Activated T-cell treated with anti-CD3 and anti-CD28 coated beads for 4 hours (primary cell): ENCODE measurements around the gene CMTM8.

Experiments
- DNase-seq: peaks from one replicate; pipeline ENCODE4 v3.0.0-alpha.2; 2020

The CMTM8 gene

DNA sequence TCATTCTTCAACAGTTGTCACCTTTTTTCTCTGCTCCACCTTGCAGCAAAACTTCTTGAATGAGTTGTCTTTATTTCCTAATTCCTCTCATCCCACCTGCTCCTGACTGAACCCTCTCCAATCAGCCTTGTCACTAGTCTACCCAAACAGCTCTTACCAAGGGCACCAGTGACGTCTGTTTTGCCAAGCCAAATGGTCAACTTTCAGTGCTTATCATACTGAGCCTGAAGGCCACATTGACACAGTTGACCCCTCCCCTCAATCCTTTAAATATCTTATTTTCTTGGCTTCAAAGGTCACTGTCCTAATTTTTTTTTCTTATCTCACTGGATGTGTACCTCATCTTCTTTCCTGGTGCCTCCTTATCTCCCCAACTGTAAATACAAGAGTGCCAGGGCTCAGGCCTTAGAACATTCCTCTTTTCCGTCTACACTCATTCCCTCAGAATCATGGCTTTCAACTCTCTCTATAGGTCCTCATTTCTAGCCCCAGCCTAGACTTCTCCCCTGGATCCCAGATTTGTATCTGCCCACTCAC, 43.2 kb downstream of the CMTM8 start:
- DNase-seq = no peak

DNA sequence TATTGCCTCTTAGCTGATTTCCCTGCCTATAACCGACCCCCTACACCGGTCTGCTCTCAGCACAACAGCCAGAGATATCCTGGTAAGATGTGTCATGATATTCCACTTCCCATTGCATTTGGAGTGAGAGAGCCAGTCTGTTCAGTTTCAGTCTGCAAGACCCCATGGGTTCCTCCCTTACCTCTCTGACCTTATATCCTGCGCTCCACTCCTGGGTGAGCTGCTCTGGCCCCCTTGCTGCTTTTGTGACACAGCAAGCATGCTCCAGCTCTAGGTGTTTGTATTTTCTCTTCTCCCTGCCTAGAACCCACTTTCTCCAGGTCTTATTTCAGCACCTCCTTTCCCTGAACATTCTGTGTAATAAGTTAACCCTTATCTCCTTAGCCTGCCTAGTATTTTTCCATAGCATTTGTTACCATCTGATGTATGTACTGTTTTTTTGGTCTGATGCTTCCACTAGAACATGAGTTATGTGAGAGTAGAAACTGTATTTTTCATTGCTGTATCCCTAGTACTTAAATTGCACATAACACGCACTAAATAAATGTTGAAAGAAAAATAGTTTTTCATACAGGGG, 44.2 kb downstream of the CMTM8 start:
- no peak for DNase-seq

DNA sequence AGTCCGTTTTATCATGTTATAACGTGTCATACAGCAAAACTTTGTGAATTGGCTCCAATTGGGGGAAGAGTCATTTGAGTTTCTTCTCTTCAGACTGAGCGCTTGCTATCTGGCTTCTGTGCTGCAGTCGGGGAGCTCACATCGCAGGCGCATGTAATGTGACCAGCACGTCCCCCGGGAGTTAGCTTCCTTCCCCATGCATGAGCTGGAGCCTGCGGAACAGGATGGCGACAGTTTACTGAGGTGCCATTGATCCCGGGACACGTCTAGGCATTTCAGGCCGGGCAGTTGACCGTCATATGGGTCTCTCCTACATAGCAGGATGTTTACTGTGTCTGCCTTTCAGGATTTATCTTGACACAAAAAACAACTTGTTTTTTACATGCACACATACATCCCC, 44.8 kb downstream of the CMTM8 start:
- DNase-seq = no peak

DNA sequence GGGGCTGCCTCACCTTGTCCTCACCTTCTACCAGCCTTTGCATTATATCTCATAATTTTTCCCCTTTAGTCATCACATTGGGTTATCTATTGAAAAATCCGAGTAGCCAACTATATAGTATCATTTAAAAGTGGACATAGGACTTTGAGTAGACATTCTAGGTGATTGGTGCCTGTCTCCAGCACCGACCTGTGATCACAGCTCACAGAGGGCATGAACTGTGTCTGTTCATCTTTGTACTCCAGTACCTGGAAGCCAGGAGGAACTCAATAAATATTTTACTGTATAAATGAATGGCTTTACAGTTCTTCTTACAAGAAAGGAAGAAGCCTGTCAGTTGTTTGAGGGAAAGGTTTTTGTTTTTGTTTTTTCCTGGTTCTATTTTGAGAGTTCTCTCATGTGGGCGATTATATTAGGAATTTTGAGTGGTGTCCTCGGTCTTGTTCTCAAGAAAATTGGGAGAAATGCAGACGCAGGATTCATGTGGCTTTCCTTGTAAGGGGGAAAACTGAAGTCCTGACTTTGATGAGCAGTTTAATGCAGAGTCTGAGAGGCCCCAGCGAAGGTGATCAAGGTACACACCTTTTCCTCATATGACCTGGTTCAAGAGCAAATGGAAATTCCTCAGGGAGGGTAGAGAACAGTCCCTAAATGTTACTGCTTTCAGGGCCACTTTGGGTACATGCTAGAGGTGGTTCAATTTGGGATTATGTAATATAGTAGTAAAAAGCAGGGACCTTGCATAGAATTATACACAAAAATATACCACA, 46.1 kb downstream of the CMTM8 start:
- DNase-seq = no peak

DNA sequence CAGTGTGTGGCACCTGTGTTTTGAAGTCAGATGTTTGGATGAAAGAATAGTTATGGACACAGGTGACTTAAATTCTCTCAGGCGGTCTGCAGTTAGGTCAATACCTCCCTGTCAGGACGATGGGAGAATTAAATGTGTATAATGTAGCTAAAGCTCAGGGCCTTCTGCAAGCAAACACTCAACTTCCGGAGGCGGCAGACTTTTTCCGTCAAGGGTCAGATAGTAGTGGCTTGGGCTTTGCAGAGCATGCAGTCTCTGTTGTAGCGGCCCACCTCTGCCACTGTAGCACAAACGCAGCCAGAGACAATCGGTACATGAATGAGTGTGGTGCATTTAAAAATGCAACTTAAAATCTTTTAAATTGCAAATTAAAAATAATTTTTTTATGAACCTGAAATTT, 47.4 kb downstream of the CMTM8 start:
- DNase-seq = no peak

DNA sequence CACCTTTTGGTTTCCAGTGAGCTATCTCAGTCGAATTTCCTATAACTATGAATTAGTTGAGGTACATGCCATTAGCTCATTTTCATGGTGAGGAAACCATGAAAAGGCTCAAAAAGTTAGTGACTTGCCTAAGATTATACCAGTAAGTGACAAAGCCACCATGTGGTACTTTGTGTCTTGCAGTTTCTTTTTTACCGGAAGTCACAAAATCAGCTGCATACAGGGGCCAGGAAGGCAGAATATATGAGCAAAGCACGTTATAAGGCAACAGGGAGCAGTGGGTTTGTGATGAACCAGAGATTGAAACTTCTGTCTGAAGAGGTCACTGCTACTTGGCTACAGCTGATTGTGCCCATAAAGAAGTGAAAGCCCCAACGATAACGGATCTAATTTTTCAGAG, 50.3 kb downstream of the CMTM8 start:
- no peak for DNase-seq

DNA sequence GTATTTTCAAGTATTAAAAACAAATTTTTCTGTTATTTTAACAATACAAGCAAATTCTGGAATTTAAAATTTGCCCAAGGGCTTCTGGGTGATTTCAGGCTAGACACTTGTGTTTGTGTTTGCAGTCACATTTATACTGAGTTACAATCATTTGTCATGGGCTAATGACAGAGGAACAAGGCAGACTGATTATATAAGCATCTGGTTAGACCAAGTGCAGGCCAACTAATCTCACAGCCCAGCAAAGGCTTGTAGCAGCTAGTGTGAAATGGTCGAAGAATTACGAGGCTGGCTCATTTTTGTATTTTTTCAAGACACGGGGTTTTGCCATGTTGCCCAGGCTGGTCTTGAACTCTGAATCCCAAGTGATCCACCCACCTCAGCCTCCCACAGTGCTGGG, 52.1 kb downstream of the CMTM8 start:
- DNase-seq = no peak

DNA sequence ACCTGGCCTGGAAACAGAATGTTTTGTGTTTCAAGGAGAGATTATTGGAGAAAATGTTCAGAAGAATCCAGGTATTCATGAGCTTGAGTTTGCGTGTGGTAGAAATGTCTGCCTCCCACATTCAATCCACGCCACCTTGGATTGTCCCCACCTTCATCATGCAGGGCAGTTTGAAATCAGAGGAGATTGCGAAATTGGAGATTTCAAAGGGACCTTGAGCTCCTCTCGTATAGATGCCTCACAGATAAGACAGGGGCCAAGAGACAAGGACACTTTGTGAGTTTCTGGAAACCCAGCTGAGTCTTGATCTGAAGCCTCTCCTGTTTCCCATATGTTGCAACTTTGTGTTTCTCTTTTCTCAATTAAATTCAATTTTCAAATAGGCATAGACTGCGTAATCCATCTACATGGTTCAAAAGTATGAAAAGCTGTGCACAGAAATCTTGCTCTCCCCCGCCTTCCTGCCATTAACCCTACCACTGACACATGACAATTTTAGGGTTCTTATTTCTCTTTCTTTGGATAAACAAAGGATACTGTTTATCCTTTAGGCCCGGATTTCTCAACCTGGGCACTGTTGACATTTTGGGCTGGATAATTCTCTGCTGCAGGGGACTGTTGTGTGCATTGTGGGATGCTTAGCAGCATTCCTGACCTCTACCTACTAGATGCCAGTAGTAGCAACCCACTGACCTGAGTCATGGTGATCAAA, 53.8 kb downstream of the CMTM8 start:
- no peak for DNase-seq

DNA sequence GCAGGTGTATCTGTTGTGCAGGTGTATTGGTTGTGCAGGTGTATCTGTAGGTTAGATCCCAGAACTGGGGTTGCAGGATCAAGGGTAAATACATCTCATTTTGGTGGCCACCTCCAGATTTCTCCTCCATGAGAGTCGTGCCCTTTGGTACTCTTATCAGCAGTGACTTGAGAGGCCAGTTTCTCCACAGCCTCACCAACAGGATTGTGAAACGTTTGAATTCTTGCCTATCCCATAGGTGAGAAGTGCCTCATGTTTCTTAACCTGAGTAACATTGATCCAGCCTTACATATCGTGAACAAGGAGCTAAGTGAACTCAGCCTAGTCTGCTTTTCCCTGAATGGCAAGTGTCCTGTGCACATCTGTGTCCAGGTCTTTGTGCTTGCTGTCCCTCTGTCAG, 55.4 kb downstream of the CMTM8 start:
- DNase-seq = no peak

DNA sequence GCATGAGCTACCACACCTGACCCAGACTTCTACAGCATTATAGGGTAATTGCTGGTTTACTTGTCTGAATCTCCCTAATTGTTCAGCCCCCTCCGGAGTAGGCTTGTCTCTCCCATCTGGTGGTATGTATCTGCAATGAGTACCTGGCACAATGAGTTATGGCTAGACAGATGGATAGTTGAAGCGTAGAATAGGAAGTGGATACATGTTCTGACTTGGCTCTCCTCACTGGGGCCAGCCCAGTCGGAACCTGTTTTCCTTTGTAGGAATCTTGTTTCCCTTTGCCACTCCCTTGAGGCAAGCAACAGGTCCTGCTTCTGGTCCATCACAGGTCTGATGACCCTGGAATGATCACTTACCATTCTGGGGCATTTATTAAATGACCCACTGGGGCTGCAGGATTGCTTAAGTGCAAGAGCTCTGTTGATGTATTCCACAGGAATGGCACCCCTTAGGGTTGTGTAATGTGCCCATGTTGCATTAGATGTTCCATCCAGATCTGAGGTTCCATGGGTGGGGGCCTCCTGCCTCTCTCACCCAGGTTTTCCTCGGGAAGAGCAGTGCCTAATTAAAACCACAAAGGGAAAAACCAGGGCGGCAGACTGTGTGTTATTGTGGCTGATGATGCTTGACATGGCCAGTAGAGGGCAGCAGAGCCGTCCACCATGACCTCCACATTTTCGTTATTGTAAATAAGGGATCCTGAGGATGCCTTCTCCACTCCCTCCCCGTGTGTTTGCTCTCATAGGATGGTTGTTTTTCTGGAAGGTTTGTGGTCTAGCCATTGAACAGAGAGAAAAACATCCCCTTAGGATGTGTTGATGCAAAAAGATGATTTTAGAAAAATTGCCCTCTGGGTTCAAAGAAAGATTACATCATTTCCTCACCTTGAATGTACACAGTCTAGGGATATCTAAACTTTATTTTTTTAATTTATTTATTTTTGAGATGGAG, 58.0 kb downstream of the CMTM8 start:
- DNase-seq = peak; percentile 37

DNA sequence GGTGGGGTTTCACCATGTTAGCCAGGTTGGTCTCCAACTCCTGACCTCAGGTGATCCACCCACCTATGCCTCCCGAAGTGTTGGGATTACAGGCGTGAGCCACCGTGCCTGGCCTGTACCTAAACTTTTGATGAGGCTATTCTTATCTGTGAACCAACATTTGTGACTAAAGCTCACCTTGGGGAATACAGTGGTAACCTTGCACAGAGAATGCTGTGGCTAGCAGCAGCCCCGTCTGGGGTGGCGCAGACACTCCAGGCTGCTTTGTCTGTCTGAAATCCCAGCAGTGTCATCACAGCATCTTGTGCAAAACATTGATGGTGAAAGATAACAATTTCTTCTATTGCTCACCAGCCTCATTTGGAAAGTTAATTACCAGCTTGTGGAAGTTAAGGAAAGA, 58.9 kb downstream of the CMTM8 start:
- DNase-seq = no peak

DNA sequence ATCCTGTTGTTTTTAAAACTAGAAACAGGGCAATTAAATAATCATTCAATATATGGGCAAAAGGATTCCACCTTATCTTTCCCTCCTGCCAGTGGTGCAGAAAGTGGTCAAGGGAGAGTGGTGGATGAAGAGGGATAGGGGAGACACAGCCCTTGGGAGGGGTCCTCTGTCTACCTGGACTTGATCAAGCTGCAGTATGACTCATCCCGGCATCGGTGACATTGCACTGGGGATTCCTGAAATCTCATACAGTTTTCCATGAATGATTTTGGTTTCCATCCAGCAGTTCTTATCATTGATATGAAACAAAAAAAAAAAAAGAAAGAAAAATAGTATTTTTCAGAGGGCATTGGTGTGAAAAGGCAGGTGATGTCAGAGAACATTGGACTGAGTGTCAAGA, 62.9 kb downstream of the CMTM8 start:
- DNase-seq = no peak

DNA sequence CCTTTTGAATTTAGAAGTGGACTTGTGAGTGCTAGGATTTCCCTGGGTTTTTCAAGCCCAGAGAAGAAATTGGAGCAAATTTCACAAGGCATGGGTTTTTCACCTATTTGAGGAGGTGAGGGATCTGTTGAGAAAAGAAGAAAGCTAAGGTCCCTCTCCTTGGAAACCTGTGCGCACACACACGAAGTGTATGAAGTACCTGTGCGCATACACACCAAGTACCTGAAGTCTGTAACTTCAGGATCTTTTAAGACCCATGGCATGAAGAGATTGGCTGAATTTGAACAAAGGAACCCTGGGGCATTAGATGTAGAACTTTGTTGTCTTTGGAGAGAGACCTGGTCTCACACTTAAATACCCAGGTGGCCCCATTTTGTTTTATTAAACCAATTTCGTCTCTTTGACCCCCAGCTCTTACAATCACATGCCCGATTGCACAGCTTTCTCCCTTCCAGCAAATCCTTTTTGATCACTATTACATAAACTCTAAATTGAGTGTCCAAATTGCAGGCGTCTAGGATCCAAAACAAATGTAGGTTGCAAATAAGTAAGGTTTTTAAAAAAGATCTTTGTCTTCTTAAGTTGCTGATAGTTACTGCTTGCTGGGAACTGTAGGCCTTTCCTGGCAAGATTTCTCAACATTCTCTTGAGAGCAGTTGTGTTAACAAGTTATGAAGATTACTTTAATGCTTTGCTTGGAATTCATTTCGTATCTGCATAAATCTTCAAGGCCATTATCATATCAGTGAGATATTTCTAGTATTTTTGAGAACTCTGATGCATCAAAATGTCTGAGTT, 64.3 kb downstream of the CMTM8 start:
- no peak for DNase-seq

DNA sequence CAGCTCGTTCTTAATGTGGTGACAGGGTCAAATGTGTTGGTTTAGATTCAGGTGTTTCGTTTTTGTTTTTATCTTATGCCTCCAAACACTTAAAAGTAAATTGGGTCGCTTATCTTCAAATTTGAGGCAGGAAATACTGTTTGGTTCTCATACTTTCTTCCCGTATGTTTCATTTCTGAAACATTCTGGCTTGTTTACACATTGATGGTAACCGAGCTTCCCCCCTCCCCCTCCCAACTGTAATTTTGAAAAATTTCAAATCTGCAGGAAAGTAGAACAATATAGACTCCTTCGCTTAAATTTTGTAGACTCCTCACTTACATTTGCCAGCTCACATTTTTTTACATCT, 64.9 kb downstream of the CMTM8 start:
- DNase-seq = no peak

DNA sequence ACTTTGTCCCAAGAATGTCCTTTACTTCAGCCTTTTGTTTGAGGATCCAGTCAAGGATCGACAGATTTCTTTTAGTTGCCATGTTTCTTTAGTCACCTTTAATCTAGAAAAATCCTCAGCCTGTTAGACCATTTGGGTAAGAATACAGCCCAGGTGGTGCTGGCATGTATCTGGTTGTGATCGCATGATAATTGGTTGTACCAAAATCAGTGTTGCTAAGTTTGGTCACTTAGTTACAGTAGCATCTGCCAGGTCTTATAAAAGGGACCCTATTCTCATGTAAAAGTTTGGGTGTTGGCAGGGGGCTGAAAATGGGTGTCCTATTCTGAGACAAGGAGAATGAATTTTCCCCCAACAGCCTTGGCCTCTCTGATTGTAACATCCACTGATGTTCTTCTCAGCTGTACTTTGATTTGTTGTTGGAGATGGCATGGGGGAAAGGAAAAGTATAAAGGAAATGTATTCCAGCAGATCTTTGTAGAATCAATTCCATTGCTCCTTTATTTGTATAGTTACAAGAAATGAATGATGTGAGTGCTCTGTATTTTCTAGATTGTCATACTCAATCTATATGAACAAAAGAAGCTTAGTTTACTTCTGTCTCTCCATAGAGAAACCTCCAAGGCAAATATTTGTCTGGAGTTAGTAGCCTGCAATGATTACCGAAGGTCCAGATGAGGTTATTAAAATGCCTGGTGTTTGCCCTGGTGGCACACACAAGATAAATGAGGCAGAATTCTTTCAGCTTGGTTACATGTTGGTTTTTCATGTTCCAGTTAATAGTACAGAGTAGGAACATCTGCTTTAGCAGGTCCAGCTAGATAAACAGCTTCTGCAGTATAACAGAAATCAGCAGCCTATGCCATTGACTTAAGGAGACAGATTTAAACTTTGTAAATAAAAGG, 65.7 kb downstream of the CMTM8 start:
- no peak for DNase-seq

DNA sequence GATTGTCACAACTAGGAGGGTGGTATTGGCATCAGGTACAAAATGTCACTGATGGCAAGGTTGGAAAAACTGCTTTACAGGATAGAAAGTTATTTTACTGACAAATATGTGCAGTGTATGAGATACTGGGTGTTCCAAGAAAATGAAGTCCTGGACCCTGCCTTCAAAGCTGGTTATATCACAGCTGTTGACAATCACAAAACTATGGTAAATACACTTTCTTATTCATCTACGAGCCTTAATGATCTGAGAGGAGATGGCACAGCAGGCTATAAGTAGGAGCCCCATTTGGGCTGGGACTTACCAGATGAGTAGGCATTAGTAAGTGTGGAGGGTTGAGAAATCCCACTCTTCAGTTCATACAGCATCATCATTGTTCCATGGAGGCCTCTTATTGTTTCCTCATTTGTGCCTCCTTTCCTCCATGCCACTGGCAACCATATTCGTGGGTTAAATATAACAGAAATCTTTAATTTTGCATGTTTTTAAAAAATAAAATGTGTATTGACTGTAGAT, 66.9 kb downstream of the CMTM8 start:
- no peak for DNase-seq

DNA sequence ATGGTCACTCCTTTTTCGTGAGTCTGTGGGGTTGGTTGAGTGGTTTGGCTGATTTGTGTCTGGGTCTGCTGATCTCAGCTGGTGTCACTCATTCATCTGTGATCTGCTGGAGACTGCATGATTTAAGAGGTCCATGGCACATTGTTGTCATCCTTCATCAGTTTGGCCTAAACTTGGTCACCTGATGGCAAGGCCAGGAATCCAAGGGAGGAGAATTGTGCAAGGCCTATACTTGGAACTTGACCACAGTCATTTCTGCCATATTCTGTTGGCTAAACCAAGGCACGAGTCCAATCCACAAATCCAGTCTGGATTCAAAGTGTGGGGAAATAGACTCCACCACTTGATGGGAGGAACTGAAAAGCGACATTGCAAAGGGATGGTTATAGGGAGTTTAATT, 67.6 kb downstream of the CMTM8 start:
- no peak for DNase-seq

DNA sequence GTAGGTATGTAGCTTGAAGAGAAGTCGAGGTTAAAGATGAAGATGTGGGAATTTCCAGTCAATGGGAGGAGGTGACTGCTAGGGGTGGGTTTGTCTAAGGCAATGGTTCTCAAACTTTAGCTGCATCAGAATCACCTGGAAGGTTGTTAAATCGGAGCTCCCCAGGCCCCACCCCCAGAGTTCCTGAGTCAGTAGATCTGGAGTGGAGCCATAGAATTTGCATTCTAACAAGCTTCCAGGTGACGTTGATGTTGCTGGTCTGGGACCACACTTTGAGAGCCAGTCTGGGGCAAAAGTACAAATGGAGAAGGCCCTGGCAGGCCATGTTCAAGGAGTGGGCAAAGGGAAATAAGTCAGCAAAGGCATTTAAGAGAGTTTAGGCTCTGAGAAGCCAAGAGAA, 69.1 kb downstream of the CMTM8 start:
- no peak for DNase-seq

DNA sequence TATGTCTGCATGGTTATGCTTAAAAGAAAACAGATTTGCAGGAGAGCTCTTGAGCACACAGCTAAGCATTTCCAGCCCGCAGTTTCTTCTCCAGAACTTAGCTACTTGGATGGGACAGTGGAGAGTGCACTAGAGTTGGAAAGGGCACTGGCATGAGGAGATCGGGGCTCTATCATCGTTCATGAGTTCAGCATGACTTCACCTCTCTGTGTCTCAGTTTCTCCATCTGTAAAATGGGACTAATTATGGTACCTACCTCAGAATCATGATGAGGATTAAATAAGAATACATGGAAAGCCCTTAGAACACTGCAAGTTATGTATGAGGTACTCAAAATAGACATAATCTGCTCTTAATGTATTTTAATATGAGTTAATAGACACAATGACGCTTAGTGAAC, 69.9 kb downstream of the CMTM8 start:
- DNase-seq = no peak

DNA sequence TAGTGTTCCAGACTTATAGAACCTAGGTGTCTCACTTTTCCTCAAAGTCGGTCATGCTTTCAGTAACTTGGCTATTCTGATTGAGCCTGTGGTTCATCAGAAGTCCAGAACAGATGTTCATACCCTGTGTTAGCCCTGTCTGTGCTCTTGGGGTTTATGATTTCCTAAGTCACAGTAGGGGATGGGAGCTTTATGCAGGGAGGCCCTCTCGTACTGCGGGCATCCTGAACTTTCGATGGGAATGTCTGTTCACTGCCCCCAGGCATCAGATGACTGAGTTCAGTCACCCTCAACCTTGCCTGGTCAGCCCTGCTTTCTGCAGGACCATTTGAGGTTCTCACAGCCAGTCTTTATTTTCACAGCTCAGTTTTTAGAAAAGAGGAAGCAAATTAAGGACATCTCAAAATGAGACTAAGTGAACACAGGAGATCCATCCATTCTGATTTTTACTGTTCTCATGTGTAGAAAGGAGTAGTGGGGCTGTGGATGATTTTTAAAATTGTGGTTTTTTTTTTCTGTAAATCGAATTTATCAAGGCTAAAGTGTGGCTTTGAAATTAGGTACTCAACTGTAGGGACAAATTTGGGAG, 71.3 kb downstream of the CMTM8 start:
- DNase-seq = no peak
